Fibroblast of skin of left quadriceps (primary cell): Measurements from ENCODE around the gene DHRS7B.
"Not testable (repeated sequence)": the region's sequence is repeated elsewhere in the genome, so short reads cannot be mapped to it uniquely, and the experiment has no call there.

Experiments
- DNase-seq, 2 experiments: peaks; one replicate each; pipeline ENCODE4 v3.0.0-alpha.2; 2013; ENCODE audit warnings: low read depth in 2 of 2

Gene DHRS7B

DNA sequence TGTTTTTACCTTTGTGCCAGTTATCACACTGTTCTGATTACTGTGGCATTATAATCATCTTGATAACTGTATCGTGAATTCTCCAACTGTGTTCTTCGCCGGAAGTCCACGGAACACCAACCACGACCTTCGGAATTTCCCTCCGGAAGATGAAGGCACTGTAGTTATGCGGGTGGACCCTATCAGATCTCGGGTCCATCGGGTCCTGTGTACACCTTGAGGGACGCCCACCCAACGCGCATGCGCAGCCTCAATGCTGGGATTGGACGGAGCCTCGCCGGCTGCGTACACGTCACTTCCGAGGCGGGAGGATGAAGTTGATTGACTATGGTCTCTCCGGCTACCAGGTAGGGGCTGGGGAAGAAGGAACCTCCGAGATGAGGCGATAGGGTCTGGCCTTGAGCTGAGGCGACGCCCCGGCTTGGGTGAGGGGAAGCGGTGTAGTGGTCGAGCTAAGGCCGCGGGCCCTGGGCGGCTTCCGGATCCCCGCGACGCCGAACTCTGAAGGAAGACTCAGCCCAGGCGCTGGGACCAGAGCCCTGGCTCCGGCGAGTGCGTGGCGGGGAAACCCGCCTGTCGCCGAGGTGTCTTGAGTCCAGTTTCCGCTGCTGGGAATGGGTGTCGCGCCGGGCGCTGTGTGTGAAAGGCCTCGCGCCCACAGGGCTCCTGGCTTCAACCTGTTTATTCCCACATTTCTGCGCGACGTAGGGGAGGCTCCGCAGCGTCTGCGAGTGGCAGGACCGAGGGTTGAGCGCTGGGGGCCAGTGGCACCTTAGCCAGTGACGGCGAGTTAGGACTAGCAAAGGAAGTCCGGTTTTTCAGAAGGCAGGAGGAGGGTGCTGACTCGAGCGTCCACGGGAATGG is at the start of gene DHRS7B:
TSS of gene DHRS7B (plus strand) at position 320 of the 864 bp plus-strand sequence. CDS start at position 328, 8 bp downstream.
- peak; percentile 78 for DNase-seq

DNA sequence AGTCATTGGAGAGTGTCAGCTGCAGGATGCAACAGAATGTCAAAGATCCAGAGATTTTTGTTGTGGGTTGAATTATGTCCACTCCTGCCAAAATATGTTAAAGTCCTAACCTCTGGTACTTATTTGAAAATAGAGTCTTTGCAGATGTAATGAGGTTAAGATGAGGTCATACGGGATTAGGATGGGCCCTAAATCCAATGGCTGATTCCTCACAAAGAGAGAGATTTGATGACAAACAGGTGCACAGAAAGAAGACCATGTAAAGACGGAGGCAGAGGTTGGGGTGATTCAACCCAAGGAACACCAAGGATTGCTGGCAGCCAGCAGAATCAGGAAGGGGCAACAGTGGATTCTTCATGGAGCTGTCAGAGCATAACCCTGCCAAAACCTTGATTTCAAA is 49.5 kb upstream of the DHRS7B start:
- no peak for DNase-seq

DNA sequence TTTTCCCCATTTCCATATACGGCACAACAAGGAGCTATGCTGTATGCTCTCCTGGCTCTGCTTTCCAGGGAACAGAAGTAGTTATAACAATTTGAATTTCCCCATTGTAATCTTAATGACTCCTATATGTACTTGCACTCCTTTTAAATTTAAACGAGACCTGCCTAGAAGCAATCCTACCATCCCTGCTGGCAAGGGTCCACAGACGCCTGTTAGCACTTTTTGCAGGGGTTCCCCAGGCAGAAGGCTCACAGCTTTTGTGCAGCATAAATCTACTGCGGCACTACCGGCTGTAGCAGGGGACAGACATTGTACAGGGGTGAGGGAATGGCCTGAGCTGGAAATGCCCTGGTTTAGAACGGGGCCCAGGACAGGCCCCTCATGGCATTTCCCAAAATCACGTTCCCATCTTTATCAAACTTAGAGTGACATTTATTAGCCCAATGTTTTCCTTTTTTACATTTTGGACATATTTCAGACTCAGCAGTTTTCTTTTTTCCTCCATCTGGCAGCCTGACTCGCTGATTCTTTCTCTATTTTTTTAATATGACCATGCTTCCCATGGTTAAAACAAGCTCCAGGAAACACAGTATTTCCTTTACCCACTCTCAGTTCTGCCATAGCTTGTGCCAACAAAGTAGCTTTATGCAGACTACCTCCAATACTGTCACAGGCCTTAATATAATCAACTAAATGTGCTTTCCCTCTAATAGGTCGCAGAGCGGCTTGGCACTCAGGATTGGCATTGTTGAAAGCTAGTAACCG is 48.6 kb upstream of the DHRS7B start:
- no peak for DNase-seq

DNA sequence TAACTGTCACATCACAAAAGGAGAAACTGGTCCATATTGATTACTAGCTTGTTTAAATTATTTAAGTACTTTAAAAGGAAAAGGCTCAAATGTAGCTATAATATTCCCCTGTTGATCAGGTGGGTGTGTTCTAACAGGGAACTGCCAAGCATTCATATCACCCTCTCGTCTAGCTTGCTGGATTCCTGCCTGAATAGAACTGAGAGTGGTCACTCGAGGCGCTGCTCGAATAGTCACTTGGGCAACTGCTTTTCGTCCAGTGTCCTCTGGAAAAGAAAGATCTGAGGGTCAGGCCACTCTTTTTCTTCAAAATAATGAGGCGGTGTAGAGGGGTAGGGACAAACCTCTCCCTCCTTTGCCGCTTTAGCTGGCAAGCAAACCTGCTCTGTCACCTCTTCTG is 47.6 kb upstream of the DHRS7B start:
- DNase-seq: no peak

- DNase-seq: no peak
Observed at GRCh38 chr17:21082001-21082436, 44.7 kb upstream of the DHRS7B start.

DNA sequence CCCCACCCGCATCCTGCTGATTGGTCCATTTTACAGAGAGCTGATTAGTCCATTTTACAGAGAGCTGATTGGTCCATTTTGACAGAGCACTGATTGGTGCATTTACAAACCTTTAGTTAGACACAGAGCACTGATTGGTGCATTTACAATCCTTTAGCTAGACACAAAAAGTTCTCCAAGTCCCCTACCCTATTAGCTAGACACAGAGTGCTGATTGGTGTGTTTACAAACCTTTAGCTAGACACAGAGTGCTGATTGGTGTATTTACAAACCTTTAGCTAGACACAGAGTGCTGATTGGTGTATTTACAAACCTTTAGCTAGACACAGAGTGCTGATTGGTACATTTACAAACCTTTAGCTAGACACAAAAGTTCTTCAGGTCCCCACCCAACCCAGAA is 41.5 kb upstream of the DHRS7B start:
- not testable (repeated sequence) for DNase-seq

- DNase-seq: no peak
Observed at GRCh38 chr17:21085707-21086106, 41.1 kb upstream of the DHRS7B start.

- peak; percentile 16 to 26 for DNase-seq
Observed at GRCh38 chr17:21089145-21089544, 37.6 kb upstream of the DHRS7B start.

GRCh38 chr17:21089933-21090901 is 36.5 kb upstream of the DHRS7B start:
- DNase-seq: no peak

GRCh38 chr17:21090902-21091618 is 35.7 kb upstream of the DHRS7B start:
- no peak for DNase-seq

GRCh38 chr17:21094298-21094704 is 32.5 kb upstream of the DHRS7B start:
- DNase-seq: no peak

DNA sequence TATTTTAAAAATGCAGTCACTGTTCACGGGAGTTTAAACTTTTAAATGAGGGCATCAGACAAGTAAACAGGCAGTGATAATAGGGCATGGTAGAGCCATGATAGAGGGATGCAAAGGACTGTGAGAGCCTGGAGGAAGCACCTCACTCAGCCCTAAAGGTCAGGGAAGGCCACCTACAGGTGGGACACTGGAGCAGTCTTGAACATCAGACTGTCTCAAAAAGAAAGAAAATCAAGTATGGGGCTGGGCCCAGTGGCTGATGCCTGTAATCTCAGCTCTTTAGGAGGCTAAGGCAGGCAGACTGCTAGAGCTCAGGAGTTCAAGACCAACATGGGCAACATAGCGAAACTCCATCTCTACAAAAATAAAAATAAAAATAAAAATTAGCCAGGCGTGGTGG is 31.0 kb upstream of the DHRS7B start:
- no peak for DNase-seq

DNA sequence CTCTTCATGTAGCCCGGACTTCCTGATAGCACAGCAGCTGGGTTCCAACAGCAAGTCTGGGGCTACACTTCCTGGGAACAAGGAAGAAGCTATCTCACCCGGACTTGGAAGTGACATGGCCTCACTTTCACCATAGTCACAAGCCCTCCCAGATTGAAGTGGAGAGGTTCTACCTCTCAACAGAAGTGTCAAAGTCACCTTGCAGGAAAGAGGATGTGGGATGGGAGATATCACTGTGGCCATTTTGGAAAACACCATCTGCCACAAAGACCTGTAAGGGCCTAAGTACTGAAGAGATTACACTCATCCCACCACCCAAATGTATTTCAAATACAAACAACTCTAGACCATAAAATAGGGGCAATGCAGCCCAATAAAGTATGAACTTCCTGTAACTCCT is 29.9 kb upstream of the DHRS7B start:
- no peak for DNase-seq

- DNase-seq: peak; percentile 34 to 43
Observed at GRCh38 chr17:21098934-21099689, 27.7 kb upstream of the DHRS7B start.

DNA sequence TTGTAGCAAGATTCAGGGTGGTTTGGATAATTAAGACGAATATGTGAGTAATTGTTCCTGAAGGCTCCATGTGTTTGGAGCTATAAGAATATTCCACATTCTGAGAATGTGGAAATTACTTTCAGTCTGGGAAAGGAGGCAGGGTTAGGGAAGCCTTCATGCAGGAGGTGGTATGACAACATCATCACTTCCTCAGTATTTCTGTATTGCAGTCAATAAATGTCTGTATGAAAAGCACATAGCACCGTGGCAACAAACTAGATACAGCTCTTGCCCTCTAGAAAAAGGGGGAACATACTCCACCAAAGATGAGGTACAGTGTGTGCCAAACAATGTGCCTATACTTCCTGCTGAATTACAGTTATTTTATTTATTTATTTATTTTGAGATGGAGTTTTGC is 26.1 kb upstream of the DHRS7B start:
- DNase-seq: no peak

- DNase-seq: no peak
Observed at GRCh38 chr17:21104608-21105007, 22.2 kb upstream of the DHRS7B start.

- DNase-seq: no peak
Observed at GRCh38 chr17:21105064-21105894, 21.5 kb upstream of the DHRS7B start.

- DNase-seq: no peak
Observed at GRCh38 chr17:21106316-21106715, 20.4 kb upstream of the DHRS7B start.

DNA sequence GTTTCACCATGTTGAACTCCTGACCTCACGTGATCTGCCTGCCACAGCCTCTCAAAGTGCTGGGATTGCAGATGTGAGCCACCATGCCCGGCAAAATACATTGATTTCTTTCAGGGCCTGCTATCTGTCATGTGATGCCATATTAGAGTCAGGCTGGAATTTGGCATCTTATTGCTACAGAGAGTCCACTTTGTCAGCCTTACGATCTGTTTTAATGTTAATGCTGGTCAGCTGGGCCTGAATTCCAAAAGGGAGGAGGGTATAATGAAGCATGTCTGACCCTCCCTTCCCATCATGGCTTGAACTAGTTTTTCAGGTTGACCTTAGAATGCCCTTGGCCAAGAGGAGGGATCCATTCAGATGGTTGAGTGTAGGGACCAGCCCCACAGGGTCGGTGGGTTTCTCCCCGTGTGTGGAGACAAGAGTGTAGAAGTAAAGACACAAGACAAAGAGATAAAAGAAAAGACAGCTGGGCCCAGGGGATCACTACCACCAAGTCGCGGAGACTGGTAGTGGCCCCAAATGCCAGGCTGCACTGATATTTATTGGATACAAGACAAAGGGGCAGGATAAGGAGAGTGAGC is 19.6 kb upstream of the DHRS7B start:
- DNase-seq: not testable (repeated sequence)
